HG03039 (cell line): ENCODE measurements around the gene TTLL11.
A peak's percentile ranks its signal among the peaks of the same experiment; 100 is the strongest.

Experiments used
- ATAC-seq: cut with Tn5 transposase; IDR thresholded peaks from one replicate; pipeline ENCODE4 v1.9.1; 2021; ENCODE audit warnings: mild to moderate bottlenecking, moderate library complexity; ENCODE audit not compliant: unreplicated experiment

TTLL11 gene

GRCh38 chr9:121979736-121980135, 113.4 kb downstream of the TTLL11 start:
- ATAC-seq = no peak

GRCh38 chr9:121976751-121977150, 116.4 kb downstream of the TTLL11 start:
- ATAC-seq = no peak

- no peak for ATAC-seq
Measured at GRCh38 chr9:121975801-121976277, 117.3 kb downstream of the TTLL11 start.

GRCh38 chr9:121974421-121974820, 118.7 kb downstream of the TTLL11 start:
- no peak for ATAC-seq

- peak; percentile 54 for ATAC-seq
Measured at GRCh38 chr9:121972501-121972981, 120.6 kb downstream of the TTLL11 start.

GRCh38 chr9:121968056-121968455, 125.1 kb downstream of the TTLL11 start:
- no peak for ATAC-seq

- no peak for ATAC-seq
Measured at GRCh38 chr9:121966706-121967105, 126.4 kb downstream of the TTLL11 start.

- ATAC-seq = no peak
Measured at GRCh38 chr9:121963528-121963995, 129.5 kb downstream of the TTLL11 start.

- no peak for ATAC-seq
Measured at GRCh38 chr9:121962421-121962820, 130.7 kb downstream of the TTLL11 start.

GRCh38 chr9:121960665-121961064, 132.4 kb downstream of the TTLL11 start:
- ATAC-seq = no peak

- ATAC-seq = no peak
Measured at GRCh38 chr9:121958530-121958929, 134.6 kb downstream of the TTLL11 start.

GRCh38 chr9:121956808-121957207, 136.3 kb downstream of the TTLL11 start:
- no peak for ATAC-seq

- ATAC-seq = no peak
Measured at GRCh38 chr9:121955649-121956048, 137.5 kb downstream of the TTLL11 start.

- ATAC-seq = no peak
Measured at GRCh38 chr9:121954477-121955140, 138.5 kb downstream of the TTLL11 start.

GRCh38 chr9:121952611-121953010, 140.5 kb downstream of the TTLL11 start:
- ATAC-seq = no peak

GRCh38 chr9:121950866-121951265, 142.2 kb downstream of the TTLL11 start:
- ATAC-seq = no peak

GRCh38 chr9:121950441-121950840, 142.7 kb downstream of the TTLL11 start:
- no peak for ATAC-seq

- ATAC-seq = no peak
Measured at GRCh38 chr9:121949766-121950165, 143.3 kb downstream of the TTLL11 start.

- ATAC-seq = no peak
Measured at GRCh38 chr9:121949364-121949763, 143.7 kb downstream of the TTLL11 start.

- ATAC-seq = no peak
Measured at GRCh38 chr9:121947775-121948174, 145.3 kb downstream of the TTLL11 start.

- ATAC-seq = no peak
Measured at GRCh38 chr9:121946465-121946864, 146.6 kb downstream of the TTLL11 start.

- no peak for ATAC-seq
Measured at GRCh38 chr9:121945849-121946248, 147.3 kb downstream of the TTLL11 start.

- no peak for ATAC-seq
Measured at GRCh38 chr9:121945281-121945680, 147.8 kb downstream of the TTLL11 start.
